ENCODE results near the gene MEGF6.

The MEGF6 gene

GRCh38 chr1:3515774-3516480 is 95.4 kb downstream of the MEGF6 start:
- H3K4me1 Mint-ChIP-seq: no peaks in the 10 kb centered on the region

GRCh38 chr1:3515272-3515671 is 96.0 kb downstream of the MEGF6 start:
- Mint-ChIP-seq H3K4me3 (no peak overlapping the region), H3K4me1 (no peaks in the 10 kb centered on the region), H3K27ac (no peak overlapping the region), H3K27me3 (no peaks in the 10 kb centered on the region), H3K9me3 (no peaks in the 10 kb centered on the region), H3K36me3 (no peaks in the 10 kb centered on the region)

More at GRCh38 chr1:3515774-3516480, 95.4 kb downstream of the MEGF6 start:
- H3K9me3 Mint-ChIP-seq: no peaks in the 10 kb centered on the region
- no peaks in the 10 kb centered on the region for H3K27me3 Mint-ChIP-seq
- H3K36me3 Mint-ChIP-seq: no peaks in the 10 kb centered on the region
- no peak overlapping the region for H3K4me3 Mint-ChIP-seq
- H3K27ac Mint-ChIP-seq: no peak overlapping the region

GRCh38 chr1:3514404-3514803 is 96.9 kb downstream of the MEGF6 start:
- H3K4me1 Mint-ChIP-seq: no peaks in the 10 kb centered on the region
- H3K27ac Mint-ChIP-seq: no peak overlapping the region
- no peaks in the 10 kb centered on the region for H3K36me3 Mint-ChIP-seq
- no peak overlapping the region for H3K4me3 Mint-ChIP-seq
- H3K9me3 Mint-ChIP-seq: no peaks in the 10 kb centered on the region
- no peaks in the 10 kb centered on the region for H3K27me3 Mint-ChIP-seq

- Mint-ChIP-seq H3K36me3 (no peaks in the 10 kb centered on the region), H3K4me3 (no peak overlapping the region), H3K27ac (no peak overlapping the region), H3K27me3 (no peaks in the 10 kb centered on the region), H3K9me3 (no peaks in the 10 kb centered on the region), H3K4me1 (no peaks in the 10 kb centered on the region)
Observed at GRCh38 chr1:3511856-3512255, 99.5 kb downstream of the MEGF6 start.

- H3K9me3 Mint-ChIP-seq: no peaks in the 10 kb centered on the region
- no peaks in the 10 kb centered on the region for H3K27me3 Mint-ChIP-seq
- no peaks in the 10 kb centered on the region for H3K36me3 Mint-ChIP-seq
- no peaks in the 10 kb centered on the region for H3K4me1 Mint-ChIP-seq
- no peak overlapping the region for H3K4me3 Mint-ChIP-seq
- no peak overlapping the region for H3K27ac Mint-ChIP-seq
Observed at GRCh38 chr1:3511306-3511705, 100.0 kb downstream of the MEGF6 start.

- H3K27ac Mint-ChIP-seq: no peak overlapping the region
- no peaks in the 10 kb centered on the region for H3K9me3 Mint-ChIP-seq
- no peak overlapping the region for H3K4me3 Mint-ChIP-seq
- H3K4me1 Mint-ChIP-seq: no peaks in the 10 kb centered on the region
- no peaks in the 10 kb centered on the region for H3K27me3 Mint-ChIP-seq
- no peaks in the 10 kb centered on the region for H3K36me3 Mint-ChIP-seq
Observed at GRCh38 chr1:3510956-3511250, 100.4 kb downstream of the MEGF6 start.

GRCh38 chr1:3510136-3510955 is 101.0 kb downstream of the MEGF6 start:
- H3K4me1 Mint-ChIP-seq: no peaks in the 10 kb centered on the region
- H3K4me3 Mint-ChIP-seq: no peak overlapping the region
- H3K9me3 Mint-ChIP-seq: no peaks in the 10 kb centered on the region

GRCh38 chr1:3509721-3510120 is 101.6 kb downstream of the MEGF6 start:
- H3K4me3 Mint-ChIP-seq: no peak overlapping the region
- H3K27ac Mint-ChIP-seq: no peak overlapping the region
- no peaks in the 10 kb centered on the region for H3K9me3 Mint-ChIP-seq
- H3K4me1 Mint-ChIP-seq: no peaks in the 10 kb centered on the region
- no peaks in the 10 kb centered on the region for H3K27me3 Mint-ChIP-seq
- no peaks in the 10 kb centered on the region for H3K36me3 Mint-ChIP-seq

More at GRCh38 chr1:3510136-3510955, 101.0 kb downstream of the MEGF6 start:
- Mint-ChIP-seq H3K36me3 (no peaks in the 10 kb centered on the region), H3K27ac (no peak overlapping the region), H3K27me3 (no peaks in the 10 kb centered on the region)

GRCh38 chr1:3508757-3509415 is 102.4 kb downstream of the MEGF6 start:
- Mint-ChIP-seq H3K36me3 (no peaks in the 10 kb centered on the region), H3K4me3 (no peak overlapping the region), H3K4me1 (no peaks in the 10 kb centered on the region)

GRCh38 chr1:3507636-3508275 is 103.6 kb downstream of the MEGF6 start:
- Mint-ChIP-seq H3K27me3 (no peaks in the 10 kb centered on the region), H3K36me3 (no peaks in the 10 kb centered on the region), H3K9me3 (no peaks in the 10 kb centered on the region), H3K4me1 (no peaks in the 10 kb centered on the region), H3K27ac (no peak overlapping the region), H3K4me3 (no peak overlapping the region)

More at GRCh38 chr1:3508757-3509415, 102.4 kb downstream of the MEGF6 start:
- no peaks in the 10 kb centered on the region for H3K27me3 Mint-ChIP-seq
- no peaks in the 10 kb centered on the region for H3K9me3 Mint-ChIP-seq
- no peak overlapping the region for H3K27ac Mint-ChIP-seq

- H3K4me3 Mint-ChIP-seq: no peak overlapping the region
- H3K9me3 Mint-ChIP-seq: no peaks in the 10 kb centered on the region
- H3K36me3 Mint-ChIP-seq: no peaks in the 10 kb centered on the region
- no peaks in the 10 kb centered on the region for H3K4me1 Mint-ChIP-seq
- no peaks in the 10 kb centered on the region for H3K27me3 Mint-ChIP-seq
- peak overlapping the region; percentile 41 for H3K27ac Mint-ChIP-seq
Observed at GRCh38 chr1:3506943-3507342, 104.4 kb downstream of the MEGF6 start.

GRCh38 chr1:3506041-3506440 is 105.3 kb downstream of the MEGF6 start:
- no peaks in the 10 kb centered on the region for H3K27me3 Mint-ChIP-seq
- H3K4me1 Mint-ChIP-seq: no peaks in the 10 kb centered on the region
- H3K27ac Mint-ChIP-seq: no peak overlapping the region
- H3K4me3 Mint-ChIP-seq: no peak overlapping the region
- no peaks in the 10 kb centered on the region for H3K36me3 Mint-ChIP-seq
- H3K9me3 Mint-ChIP-seq: no peaks in the 10 kb centered on the region

- no peak overlapping the region for H3K27ac Mint-ChIP-seq
- no peak overlapping the region for H3K4me3 Mint-ChIP-seq
- H3K9me3 Mint-ChIP-seq: no peaks in the 10 kb centered on the region
- H3K36me3 Mint-ChIP-seq: no peaks in the 10 kb centered on the region
- H3K27me3 Mint-ChIP-seq: no peaks in the 10 kb centered on the region
- H3K4me1 Mint-ChIP-seq: no peaks in the 10 kb centered on the region
Observed at GRCh38 chr1:3505161-3505560, 106.1 kb downstream of the MEGF6 start.

- Mint-ChIP-seq H3K27me3 (no peaks in the 10 kb centered on the region), H3K9me3 (no peaks in the 10 kb centered on the region), H3K4me3 (no peak overlapping the region), H3K27ac (no peak overlapping the region), H3K36me3 (no peaks in the 10 kb centered on the region), H3K4me1 (no peaks in the 10 kb centered on the region)
Observed at GRCh38 chr1:3504822-3505153, 106.5 kb downstream of the MEGF6 start.

- Mint-ChIP-seq H3K9me3 (no peaks in the 10 kb centered on the region), H3K27ac (no peak overlapping the region), H3K27me3 (no peaks in the 10 kb centered on the region), H3K36me3 (no peaks in the 10 kb centered on the region), H3K4me3 (no peak overlapping the region), H3K4me1 (no peaks in the 10 kb centered on the region)
Observed at GRCh38 chr1:3504151-3504821, 107.0 kb downstream of the MEGF6 start.
